HUDEP-2 (cell line): ENCODE results near the gene ACRBP.
"Not testable (repeated sequence)": the region's sequence is repeated elsewhere in the genome, so short reads cannot be mapped to it uniquely, and the experiment has no call there.

Experiments used
- DNase-seq, 76 experiments: peaks; one replicate each; lab custom pipeline; 2025; ENCODE audit not compliant: unreplicated experiment in 76 of 76; lab: John Stamatoyannopoulos, UW

Gene ACRBP

GRCh38 chr12:6618483-6619225 is 28.6 kb downstream of the ACRBP start:
- DNase-seq, result no peak

GRCh38 chr12:6615802-6616201 is 31.4 kb downstream of the ACRBP start:
- DNase-seq, result no peak

- no peak for DNase-seq
These were observed 32.6 kb downstream of the ACRBP start for GRCh38 chr12:6614513-6615172.

GRCh38 chr12:6613776-6614512 is 33.3 kb downstream of the ACRBP start:
- peak in 75 of 76 experiments; percentile 33 to 97 (median 90) for DNase-seq

- DNase-seq, result peak in 74 of 76 experiments; percentile 28 to 94 (median 83)
These were observed 34.0 kb downstream of the ACRBP start for GRCh38 chr12:6613015-6613775.

- DNase-seq, result no peak
These were observed 34.6 kb downstream of the ACRBP start for GRCh38 chr12:6612652-6613014.

GRCh38 chr12:6612247-6612646 is 35.0 kb downstream of the ACRBP start:
- DNase-seq, result no peak

- DNase-seq, result no peak
These were observed 38.5 kb downstream of the ACRBP start for GRCh38 chr12:6608592-6609281.

- DNase-seq, result peak in 73 of 76 experiments; percentile 28 to 91 (median 69)
These were observed 39.3 kb downstream of the ACRBP start for GRCh38 chr12:6607751-6608591.

- peak in 30 of 76 experiments; percentile 3 to 50 (median 24) for DNase-seq
These were observed 40.7 kb downstream of the ACRBP start for GRCh38 chr12:6606331-6607131.

- peak in 58 of 76 experiments; percentile 10 to 72 (median 34) for DNase-seq
These were observed 41.6 kb downstream of the ACRBP start for GRCh38 chr12:6605421-6606330.

GRCh38 chr12:6604259-6605029 is 42.8 kb downstream of the ACRBP start:
- DNase-seq, result peak in 3 of 76 experiments; percentile 7 to 34 (median 21)

GRCh38 chr12:6603095-6603567 is 44.1 kb downstream of the ACRBP start:
- DNase-seq, result peak in 3 of 76 experiments; percentile 4 to 9 (median 6)

- DNase-seq, result no peak
These were observed 44.7 kb downstream of the ACRBP start for GRCh38 chr12:6602526-6602925.

- not testable (repeated sequence) for DNase-seq
These were observed 51.6 kb downstream of the ACRBP start for GRCh38 chr12:6595673-6596072.

GRCh38 chr12:6592087-6592486 is 55.1 kb downstream of the ACRBP start:
- DNase-seq, result no peak
